Fibroblast of gingiva (primary cell): ENCODE results near the gene NTM.

Experiments used
- DNase-seq: peaks from one replicate; pipeline ENCODE4 v3.0.0-alpha.2; 2011; ENCODE audit warnings: low read depth

The NTM gene

GRCh38 chr11:132373405-132374143, 1003.2 kb downstream of the NTM start:
- DNase-seq: no peak

DNA sequence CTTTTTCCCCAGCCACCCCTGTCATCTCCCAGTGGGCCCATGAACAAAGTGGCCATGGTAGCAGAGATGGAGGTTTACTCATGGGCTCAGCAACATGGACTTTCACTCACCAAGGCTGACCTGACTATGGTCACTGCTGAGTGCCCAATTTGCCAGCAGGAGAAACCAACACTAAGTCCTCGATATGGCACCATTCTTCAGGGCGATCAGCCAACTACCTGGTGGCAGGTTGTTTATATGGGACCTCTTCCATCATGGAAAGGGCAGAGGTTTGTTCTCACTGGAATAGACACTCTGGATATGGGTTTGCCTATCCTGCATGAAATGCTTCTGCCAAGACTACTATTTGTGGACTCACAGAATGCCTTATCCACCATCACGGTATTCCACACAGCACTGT, 1009.1 kb downstream of the NTM start:
- DNase-seq: no peak
